ENCODE results near the gene FLAD1. TPM values are rescaled to one million over a fixed set of nuclear protein-coding genes. Genes with fewer than 3 reads are reported as not detected.

The FLAD1 gene
- total and polyA plus RNA-seq, 4 donors: 10.9 to 37.0 (median 30.6) TPM

DNA sequence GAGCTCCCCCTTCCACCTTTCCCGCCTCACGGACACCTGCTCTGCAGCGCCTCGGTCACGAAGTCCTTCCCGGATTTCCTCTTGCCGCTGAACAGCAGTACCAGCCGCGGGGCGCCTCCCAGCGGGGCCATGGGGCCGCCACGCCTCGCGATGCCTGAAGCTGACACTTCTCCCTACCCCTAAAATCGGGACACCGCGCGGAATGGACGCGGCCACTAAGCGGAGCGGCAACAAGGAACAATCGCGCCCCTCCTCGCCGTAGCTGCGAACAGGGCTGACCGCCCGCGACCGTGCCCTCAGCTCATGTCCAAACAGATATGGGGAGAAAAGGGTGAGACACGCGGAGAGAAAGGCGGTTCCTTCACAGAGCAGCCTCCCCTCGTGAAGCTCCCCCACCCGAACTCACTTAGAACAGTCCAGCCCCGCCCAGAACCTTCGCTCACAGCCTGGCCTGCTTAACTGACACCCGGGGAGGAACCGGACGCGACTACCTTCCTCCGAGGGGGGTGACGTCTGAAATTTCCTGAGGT lies 46.5 kb upstream of the FLAD1 start, which contains the start of gene PMVK:
Gene PMVK, minus strand, starts transcription at position 165 of the 530 bp plus-strand sequence. Its CDS starts 34 bp downstream, at position 131.
- Histone ChIP-seq H3K27ac (ENCODE audit: low read depth in 1 of 2, low read length in 1 of 2) (peak within 1 kb of the TSS; percentile 86 to 99), H3K4me3 (peak within 1 kb of the TSS; percentile 63), H3K36me3 (ENCODE audit: control insufficient read depth in 4 of 4, insufficient read depth in 4 of 4, low read length in 4 of 4) (peaks cover 0 to 3% (median 0%) of the 10 kb centered on the region in 4 donors), H3K4me1 (ENCODE audit: control insufficient read depth in 5 of 5, insufficient read depth in 5 of 5, low read length in 5 of 5) (peaks cover 0 to 16% (median 10%) of the 10 kb centered on the region in 5 donors), H3K9me3 (ENCODE audit: control insufficient read depth in 4 of 4, insufficient read depth in 3 of 4, low read length in 3 of 4) (no peaks in the 10 kb centered on the region), H3K27me3 (ENCODE audit: control insufficient read depth in 3 of 3, insufficient read depth in 3 of 3, low read length in 2 of 3) (no peaks in the 10 kb centered on the region), H3K9ac (ENCODE audit: insufficient read depth in 1 of 2, low read length in 2 of 2) (peak within 1 kb of the TSS; percentile 81 to 98)
- 0% methylated on average over 45 of the region's 45 CpGs for WGBS, 2 donors
- TF ChIP-seq, protein P1, sequence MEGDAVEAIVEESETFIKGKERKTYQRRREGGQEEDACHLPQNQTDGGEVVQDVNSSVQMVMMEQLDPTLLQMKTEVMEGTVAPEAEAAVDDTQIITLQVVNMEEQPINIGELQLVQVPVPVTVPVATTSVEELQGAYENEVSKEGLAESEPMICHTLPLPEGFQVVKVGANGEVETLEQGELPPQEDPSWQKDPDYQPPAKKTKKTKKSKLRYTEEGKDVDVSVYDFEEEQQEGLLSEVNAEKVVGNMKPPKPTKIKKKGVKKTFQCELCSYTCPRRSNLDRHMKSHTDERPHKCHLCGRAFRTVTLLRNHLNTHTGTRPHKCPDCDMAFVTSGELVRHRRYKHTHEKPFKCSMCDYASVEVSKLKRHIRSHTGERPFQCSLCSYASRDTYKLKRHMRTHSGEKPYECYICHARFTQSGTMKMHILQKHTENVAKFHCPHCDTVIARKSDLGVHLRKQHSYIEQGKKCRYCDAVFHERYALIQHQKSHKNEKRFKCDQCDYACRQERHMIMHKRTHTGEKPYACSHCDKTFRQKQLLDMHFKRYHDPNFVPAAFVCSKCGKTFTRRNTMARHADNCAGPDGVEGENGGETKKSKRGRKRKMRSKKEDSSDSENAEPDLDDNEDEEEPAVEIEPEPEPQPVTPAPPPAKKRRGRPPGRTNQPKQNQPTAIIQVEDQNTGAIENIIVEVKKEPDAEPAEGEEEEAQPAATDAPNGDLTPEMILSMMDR (IDR thresholded peaks at IDR 0.05; ENCODE audit: control extremely low read depth, extremely low read depth): no peak
- peak; percentile 96 to 99 (median 98) for DNase-seq
- peak; percentile 95 for ATAC-seq (ENCODE audit: insufficient read depth, low FRiP score)

DNA sequence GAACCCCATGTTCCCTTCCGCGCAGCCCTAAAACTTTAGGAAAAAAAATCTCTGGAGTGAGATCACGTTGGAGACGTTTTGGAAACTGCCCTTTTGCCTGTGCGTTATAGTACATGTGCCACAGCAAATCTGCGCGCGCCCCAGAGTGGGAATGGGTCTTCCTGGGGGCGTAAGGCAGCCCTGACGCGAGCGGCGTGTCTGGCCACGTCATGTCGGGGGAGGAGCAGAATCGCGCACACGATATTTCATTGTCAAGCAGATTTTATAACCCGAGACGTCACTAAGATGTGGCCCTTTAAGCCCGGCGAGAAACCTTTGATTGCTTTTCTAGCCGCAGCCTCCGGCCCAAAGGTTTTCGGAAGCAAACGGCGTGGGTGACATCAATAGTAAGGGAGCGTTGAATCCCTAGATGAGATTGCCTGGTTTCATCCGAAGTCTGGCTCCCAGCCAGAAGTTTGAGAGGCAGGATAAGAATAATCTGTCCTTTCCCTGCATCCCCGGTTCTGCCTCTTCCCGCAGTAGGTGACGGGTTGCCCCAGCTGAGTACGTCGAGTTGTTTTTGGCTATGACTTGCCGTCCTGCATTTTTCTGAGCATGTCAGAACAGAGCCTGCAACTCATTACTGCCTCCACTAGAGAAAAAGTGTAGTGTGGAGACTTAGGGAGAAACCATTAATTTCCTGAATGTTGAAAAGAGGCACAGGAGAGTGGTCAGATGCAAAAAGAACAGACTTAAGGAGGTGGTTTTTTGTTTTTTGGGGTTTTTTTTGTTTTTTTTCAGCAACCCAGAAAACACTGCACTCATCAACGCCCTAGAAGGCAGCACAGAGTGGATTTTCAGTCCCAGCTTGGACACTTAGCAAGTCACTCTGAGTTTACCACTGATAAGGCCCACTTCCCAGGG lies 45.8 kb upstream of the FLAD1 start:
- ATAC-seq (ENCODE audit: insufficient read depth, low FRiP score): peak; percentile 84
- Histone ChIP-seq H3K4me1 (ENCODE audit: control insufficient read depth in 5 of 5, insufficient read depth in 5 of 5, low read length in 5 of 5) (peaks cover 0 to 22% (median 10%) of the 10 kb centered on the region in 5 donors), H3K4me3 (peak overlapping the region; percentile 44), H3K9ac (ENCODE audit: insufficient read depth in 1 of 2, low read length in 2 of 2) (peak overlapping the region; percentile 81 to 98), H3K27me3 (ENCODE audit: control insufficient read depth in 3 of 3, insufficient read depth in 3 of 3, low read length in 2 of 3) (no peaks in the 10 kb centered on the region), H3K27ac (ENCODE audit: low read depth in 1 of 2, low read length in 1 of 2) (peak overlapping the region; percentile 86 to 99), H3K36me3 (ENCODE audit: control insufficient read depth in 4 of 4, insufficient read depth in 4 of 4, low read length in 4 of 4) (no peaks in the 10 kb centered on the region), H3K9me3 (ENCODE audit: control insufficient read depth in 4 of 4, insufficient read depth in 3 of 4, low read length in 3 of 4) (no peaks in the 10 kb centered on the region)
- TF ChIP-seq, protein P1 (IDR thresholded peaks at IDR 0.05; ENCODE audit: control extremely low read depth, extremely low read depth): no peak
- WGBS, 2 donors: 1% methylated on average over 36 of the region's 36 CpGs
- peak; percentile 95 to 98 (median 98) for DNase-seq

DNA sequence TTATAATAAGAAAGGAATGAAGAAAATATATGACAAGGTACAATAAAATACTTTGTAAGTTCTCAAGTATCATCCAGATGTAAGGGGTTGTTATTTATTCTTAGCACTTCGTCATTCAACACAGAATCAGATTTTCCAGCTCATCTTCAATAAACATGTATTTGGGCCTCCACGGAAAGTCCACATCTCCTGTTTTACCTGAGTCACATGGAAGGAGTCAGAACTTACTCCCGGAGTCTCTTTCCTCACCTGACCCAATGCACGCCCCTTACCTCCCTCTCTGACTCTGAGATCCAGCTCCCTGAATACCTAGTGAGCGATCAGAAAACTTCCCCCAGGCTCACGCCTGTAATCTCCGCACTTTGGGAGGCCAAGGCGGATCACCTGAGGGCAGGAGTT lies 45.2 kb upstream of the FLAD1 start:
- H3K4me3 ChIP-seq: no peak overlapping the region
- TF ChIP-seq, protein P1 (IDR thresholded peaks at IDR 0.05; ENCODE audit: control extremely low read depth, extremely low read depth): no peak
- H3K9me3 ChIP-seq (ENCODE audit: control insufficient read depth in 4 of 4, insufficient read depth in 3 of 4, low read length in 3 of 4): no peaks in the 10 kb centered on the region
- DNase-seq (no peak), ATAC-seq (ENCODE audit: insufficient read depth, low FRiP score) (no peak)
- peaks cover 0 to 26% (median 11%) of the 10 kb centered on the region in 5 donors for H3K4me1 ChIP-seq (ENCODE audit: control insufficient read depth in 5 of 5, insufficient read depth in 5 of 5, low read length in 5 of 5)
- no peaks in the 10 kb centered on the region for H3K27me3 ChIP-seq (ENCODE audit: control insufficient read depth in 3 of 3, insufficient read depth in 3 of 3, low read length in 2 of 3)
- no peaks in the 10 kb centered on the region for H3K36me3 ChIP-seq (ENCODE audit: control insufficient read depth in 4 of 4, insufficient read depth in 4 of 4, low read length in 4 of 4)
- H3K9ac ChIP-seq (ENCODE audit: insufficient read depth in 1 of 2, low read length in 2 of 2): peak overlapping the region; percentile 81 to 98
- peak overlapping the region; percentile 86 to 99 for H3K27ac ChIP-seq (ENCODE audit: low read depth in 1 of 2, low read length in 1 of 2)
- 76 to 86% methylated on average over 8 of the region's 8 CpGs for WGBS, 2 donors
